Neuronal stem cell (in vitro differentiated cells): ENCODE results near the gene ANKUB1.

Experiments
- DNase-seq: peaks from one replicate; pipeline ENCODE4 v3.0.0-alpha.2; 2013; ENCODE audit warnings: low spot score
- H2AFZ ChIP-seq: one replicate; pipeline ENCODE4 v1.6.1; 2013; ENCODE audit warnings: mild to moderate bottlenecking, low read length, inconsistent platforms
- H2AK5ac ChIP-seq: 2 replicates; pipeline ENCODE4 v1.6.1; 2013; ENCODE audit warnings: low read depth, mild to moderate bottlenecking, inconsistent platforms, low read length, moderate library complexity, mixed read lengths
- H2BK120ac ChIP-seq: 2 replicates; pipeline ENCODE4 v1.6.1; 2013; ENCODE audit warnings: low read depth, mild to moderate bottlenecking, inconsistent platforms, low read length, moderate library complexity, mixed read lengths
- H2BK12ac ChIP-seq: one replicate; pipeline ENCODE4 v1.6.1; 2013; ENCODE audit warnings: low read length, inconsistent platforms
- H2BK15ac ChIP-seq: 2 replicates; pipeline ENCODE4 v1.6.1; 2013; ENCODE audit warnings: mild to moderate bottlenecking, low read length, inconsistent platforms, mixed read lengths
- H2BK5ac ChIP-seq: one replicate; pipeline ENCODE4 v1.6.1; 2013; ENCODE audit warnings: inconsistent platforms, mild to moderate bottlenecking, low read length, moderate library complexity
- H3K14ac ChIP-seq: one replicate; pipeline ENCODE4 v1.6.1; 2013; ENCODE audit warnings: low read length, inconsistent platforms
- H3K18ac ChIP-seq: 2 replicates; pipeline ENCODE4 v1.6.1; 2013; ENCODE audit warnings: low read length, inconsistent platforms
- H3K23ac ChIP-seq: 2 replicates; pipeline ENCODE4 v1.6.1; 2013; ENCODE audit warnings: low read depth, mild to moderate bottlenecking, mixed read lengths, low read length, inconsistent platforms; ENCODE audit not compliant: poor library complexity
- H3K27ac ChIP-seq: replicated peaks from 3 replicates; pipeline ENCODE4 v1.5.1; 2013; ENCODE audit warnings: low read length, inconsistent platforms
- H3K27me3 ChIP-seq, 3 experiments: 2 replicates each; pipeline ENCODE4 v1.6.1; 2013; ENCODE audit warnings: low read length in 3 of 3, mild to moderate bottlenecking in 2 of 3, inconsistent platforms in 1 of 3, low read depth in 1 of 3, mixed read lengths in 1 of 3, moderate library complexity in 1 of 3; ENCODE audit not compliant: control insufficient read depth in 3 of 3, insufficient read depth in 3 of 3
- H3K36me3 ChIP-seq, 2 donors: replicated peaks in 1 of 2; 2 replicates each; pipeline ENCODE4 v1.6.1; 2013; ENCODE audit warnings: low read length in 2 of 2; ENCODE audit not compliant: control insufficient read depth in 2 of 2, insufficient read depth in 2 of 2
- H3K4ac ChIP-seq: 2 replicates; pipeline ENCODE4 v1.6.1; 2013; ENCODE audit warnings: inconsistent platforms, mild to moderate bottlenecking, low read length, moderate library complexity
- H3K4me1 ChIP-seq, 2 donors: 1 replicate in 1 of 2; 2 replicates in 1 of 2; pipeline ENCODE4 v1.6.1; 2013; ENCODE audit warnings: low read length in 2 of 2, low read depth in 1 of 2; ENCODE audit not compliant: control insufficient read depth in 2 of 2, insufficient read depth in 1 of 2
- H3K4me2 ChIP-seq: one replicate; pipeline ENCODE4 v1.6.1; 2013; ENCODE audit warnings: mild to moderate bottlenecking, low read length, inconsistent platforms; ENCODE audit not compliant: insufficient read depth, poor library complexity, severe bottlenecking
- H3K4me3 ChIP-seq, 2 donors: 2 replicates each; pipeline ENCODE4 v1.5.1; 2013; ENCODE audit warnings: low read length in 2 of 2, mild to moderate bottlenecking in 2 of 2, inconsistent platforms in 1 of 2, moderate library complexity in 1 of 2
- H3K79me1 ChIP-seq: one replicate; pipeline ENCODE4 v1.6.1; 2013; ENCODE audit warnings: low read depth, mild to moderate bottlenecking, inconsistent platforms, low read length, moderate library complexity
- H3K9ac ChIP-seq: one replicate; pipeline ENCODE4 v1.6.1; 2013; ENCODE audit warnings: mild to moderate bottlenecking, low read depth, low read length, inconsistent platforms; ENCODE audit not compliant: poor library complexity
- H3K9me3 ChIP-seq, 2 donors: replicated peaks in 1 of 2; 2 replicates each; pipeline versions ENCODE3 to v1.6.1; 2013; ENCODE audit warnings: low read length in 2 of 2, mild to moderate bottlenecking in 2 of 2, inconsistent platforms in 1 of 2, low read depth in 1 of 2, mixed read lengths in 1 of 2, moderate library complexity in 1 of 2; ENCODE audit not compliant: control insufficient read depth in 2 of 2, insufficient read depth in 1 of 2
- H4K8ac ChIP-seq: one replicate; pipeline ENCODE4 v1.6.1; 2013; ENCODE audit warnings: low read depth, mild to moderate bottlenecking, inconsistent platforms, low read length, moderate library complexity
- H4K91ac ChIP-seq: one replicate; pipeline ENCODE4 v1.6.1; 2013; ENCODE audit warnings: low read length, low read depth, mild to moderate bottlenecking, inconsistent platforms; ENCODE audit not compliant: poor library complexity
- WGBS, 2 donors: extraction: QIAGEN DNeasy Blood & Tissue Kit; methylation state at CpG; one replicate each; pipeline ENCODE4 v1.1.7; 2013; ENCODE audit warnings: missing lambda C conversion rate in 2 of 2, mixed read lengths in 1 of 2; ENCODE audit not compliant: insufficient read length in 2 of 2, insufficient replicate concordance in 1 of 2; ENCODE audit errors: extremely low coverage in 2 of 2; 5-methylcytosine and 5-hydroxymethylcytosine counted together

Gene ANKUB1

GRCh38 chr3:149796026-149796425, 3.7 kb upstream of the ANKUB1 start:
- H2BK15ac ChIP-seq, result no peak overlapping the region
- WGBS, 2 donors, result no CpG with 5 or more reads among the region's 1 CpG
- H3K79me1 ChIP-seq, result no peaks in the 10 kb centered on the region
- H3K23ac ChIP-seq, result no peak overlapping the region
- H3K18ac ChIP-seq, result no peak overlapping the region
- H3K4ac ChIP-seq, result no peak overlapping the region
- no peak overlapping the region for H4K91ac ChIP-seq
- H3K27me3 ChIP-seq, result no peaks in the 10 kb centered on the region
- H2BK120ac ChIP-seq, result no peak overlapping the region
- no peaks in the 10 kb centered on the region for H3K4me1 ChIP-seq
- no peak overlapping the region for H3K14ac ChIP-seq
- DNase-seq, result no peak
- no peak overlapping the region for H2AK5ac ChIP-seq
- no peaks in the 10 kb centered on the region for H3K9me3 ChIP-seq
- H2AFZ ChIP-seq, result no peak overlapping the region
- H2BK5ac ChIP-seq, result no peak overlapping the region
- H4K8ac ChIP-seq, result no peak overlapping the region
- H3K4me2 ChIP-seq, result no peak overlapping the region
- H3K27ac ChIP-seq, result no peak overlapping the region
- H3K36me3 ChIP-seq, result no peaks in the 10 kb centered on the region
- no peak overlapping the region for H2BK12ac ChIP-seq
- H3K9ac ChIP-seq, result no peak overlapping the region
- no peak overlapping the region for H3K4me3 ChIP-seq

GRCh38 chr3:149790698-149791097, 1.7 kb downstream of the ANKUB1 start:
- WGBS, 2 donors, result no CpG with 5 or more reads among the region's 3 CpGs
- Histone ChIP-seq H3K9ac (no peak overlapping the region), H3K14ac (no peak overlapping the region), H3K18ac (no peak overlapping the region), H2BK5ac (no peak overlapping the region), H2BK12ac (no peak overlapping the region), H4K8ac (no peak overlapping the region), H2BK15ac (no peak overlapping the region), H2AK5ac (no peak overlapping the region), H4K91ac (no peak overlapping the region), H3K36me3 (no peaks in the 10 kb centered on the region), H3K9me3 (no peaks in the 10 kb centered on the region), H3K27ac (no peak overlapping the region), H2AFZ (no peak overlapping the region), H3K23ac (no peak overlapping the region), H3K4me2 (no peak overlapping the region), H3K27me3 (no peaks in the 10 kb centered on the region), H3K79me1 (no peaks in the 10 kb centered on the region), H2BK120ac (no peak overlapping the region), H3K4me3 (no peak overlapping the region), H3K4me1 (no peaks in the 10 kb centered on the region), H3K4ac (no peak overlapping the region)
- no peak for DNase-seq

- Histone ChIP-seq H3K14ac (no peak overlapping the region), H3K18ac (no peak overlapping the region), H3K36me3 (no peaks in the 10 kb centered on the region), H2AK5ac (no peak overlapping the region), H3K9me3 (no peaks in the 10 kb centered on the region), H3K4ac (no peak overlapping the region), H3K79me1 (no peaks in the 10 kb centered on the region), H3K9ac (no peak overlapping the region), H2AFZ (peak overlapping the region; percentile 46), H2BK15ac (no peak overlapping the region), H3K4me2 (no peak overlapping the region), H2BK12ac (no peak overlapping the region), H3K27ac (no peak overlapping the region), H3K27me3 (no peaks in the 10 kb centered on the region), H3K4me1 (no peaks in the 10 kb centered on the region), H3K4me3 (no peak overlapping the region), H4K8ac (no peak overlapping the region), H3K23ac (no peak overlapping the region), H4K91ac (no peak overlapping the region), H2BK5ac (no peak overlapping the region), H2BK120ac (no peak overlapping the region)
- no peak for DNase-seq
- WGBS, 2 donors, result no CpG with 5 or more reads among the region's 2 CpGs
Observed at GRCh38 chr3:149790268-149790667, 2.1 kb downstream of the ANKUB1 start.

- Histone ChIP-seq H3K4ac (no peak overlapping the region), H3K27me3 (no peaks in the 10 kb centered on the region)
- WGBS, 2 donors, result no CpG with 5 or more reads among the region's 5 CpGs
Observed at GRCh38 chr3:149784064-149784704, 8.2 kb downstream of the ANKUB1 start.

More at GRCh38 chr3:149784064-149784704, 8.2 kb downstream of the ANKUB1 start:
- Histone ChIP-seq H3K36me3 (no peaks in the 10 kb centered on the region), H4K8ac (no peak overlapping the region), H2AFZ (no peak overlapping the region), H2BK120ac (no peak overlapping the region), H2AK5ac (no peak overlapping the region), H3K18ac (no peak overlapping the region), H3K79me1 (no peaks in the 10 kb centered on the region), H3K4me3 (no peak overlapping the region), H3K9me3 (no peaks in the 10 kb centered on the region), H3K4me2 (no peak overlapping the region), H3K4me1 (peaks cover 0 to 2% of the 10 kb centered on the region in 2 donors), H2BK15ac (no peak overlapping the region), H3K27ac (no peak overlapping the region), H2BK5ac (no peak overlapping the region), H3K14ac (no peak overlapping the region), H3K23ac (no peak overlapping the region), H2BK12ac (no peak overlapping the region), H4K91ac (no peak overlapping the region), H3K9ac (no peak overlapping the region)
- no peak for DNase-seq
